HG03571 (cell line): ENCODE measurements around the gene ZNF12.
"Not testable (repeated sequence)": the region's sequence is repeated elsewhere in the genome, so short reads cannot be mapped to it uniquely, and the experiment has no call there.

Source experiments
- ATAC-seq: cut with Tn5 transposase; IDR thresholded peaks from one replicate; pipeline ENCODE4 v1.9.1; 2021; ENCODE audit not compliant: unreplicated experiment

The ZNF12 gene

GRCh38 chr7:6706666-6707407 lies at the start of gene ZNF12:
Gene ZNF12 (minus strand): TSS chr7:6706947. CDS start chr7:6705173, 1,774 bp downstream.
- ATAC-seq, result peak; percentile 92

- not testable (repeated sequence) for ATAC-seq
These were observed 47.2 kb upstream of the ZNF12 start, which contains the start of gene RSPH10B2 for GRCh38 chr7:6753964-6754363. Gene RSPH10B2 (plus strand): TSS chr7:6754103. CDS start chr7:6757678, 3,575 bp downstream.

- not testable (repeated sequence) for ATAC-seq
These were observed 43.4 kb upstream of the ZNF12 start for GRCh38 chr7:6750173-6750572.

- ATAC-seq, result not testable (repeated sequence)
These were observed 42.6 kb upstream of the ZNF12 start for GRCh38 chr7:6749335-6749734.

- ATAC-seq, result not testable (repeated sequence)
These were observed 37.8 kb upstream of the ZNF12 start for GRCh38 chr7:6744410-6745100.

GRCh38 chr7:6738415-6738814 lies 31.7 kb upstream of the ZNF12 start:
- ATAC-seq, result not testable (repeated sequence)

- peak; percentile 13 for ATAC-seq
These were observed 23.5 kb upstream of the ZNF12 start for GRCh38 chr7:6730343-6730633.

- peak; percentile 91 for ATAC-seq
These were observed 23.0 kb upstream of the ZNF12 start for GRCh38 chr7:6729492-6730342.

GRCh38 chr7:6728893-6729491 lies 22.2 kb upstream of the ZNF12 start:
- not testable (repeated sequence) for ATAC-seq

GRCh38 chr7:6727663-6728062 lies 20.9 kb upstream of the ZNF12 start:
- no peak for ATAC-seq

GRCh38 chr7:6726341-6726740 lies 19.6 kb upstream of the ZNF12 start:
- ATAC-seq, result not testable (repeated sequence)

- peak; percentile 64 for ATAC-seq
These were observed 18.3 kb upstream of the ZNF12 start for GRCh38 chr7:6725003-6725402.

- ATAC-seq, result not testable (repeated sequence)
These were observed 17.6 kb upstream of the ZNF12 start for GRCh38 chr7:6724351-6724750.

GRCh38 chr7:6718124-6718523 lies 11.4 kb upstream of the ZNF12 start:
- ATAC-seq, result no peak

GRCh38 chr7:6715898-6716297 lies 9.2 kb upstream of the ZNF12 start:
- ATAC-seq, result not testable (repeated sequence)

- ATAC-seq, result no peak
These were observed 7.6 kb upstream of the ZNF12 start for GRCh38 chr7:6714360-6714759.

GRCh38 chr7:6709808-6710207 lies 3.1 kb upstream of the ZNF12 start:
- no peak for ATAC-seq

GRCh38 chr7:6708304-6708703 lies 1.6 kb upstream of the ZNF12 start:
- no peak for ATAC-seq

- ATAC-seq, result peak; percentile 37
These were observed 635 bp downstream of the ZNF12 start for GRCh38 chr7:6705959-6706665.

GRCh38 chr7:6701860-6702259 lies 4.9 kb downstream of the ZNF12 start:
- ATAC-seq, result no peak
